Esophagus muscularis mucosa (tissue), 3 donors: ENCODE measurements around the gene RNF133.

Experiments used
- CTCF ChIP-seq, 3 experiments: fragments of 200-600 bp in 2 of 3; fragments of 450-650 bp in 1 of 3; sonication (generic) in 2 of 3; IDR thresholded peaks; one replicate each; pipeline ENCODE4 v1.5.1; 2017 to 2019; ENCODE audit warnings: antibody characterized with exemption in 3 of 3, mild to moderate bottlenecking in 2 of 3, moderate library complexity in 1 of 3
- POLR2AphosphoS5 ChIP-seq, 2 donors: sonication (generic); formaldehyde crosslinking; IDR thresholded peaks; one replicate each; pipeline ENCODE4 v1.6.1; 2017; ENCODE audit warnings: antibody characterized with exemption in 2 of 2

- TF ChIP-seq CTCF (IDR thresholded peaks at IDR 0.05) (no peak), POLR2AphosphoS5 (IDR thresholded peaks at IDR 0.05) (no peak)
Observed at GRCh38 chr7:122727759-122728158, 28.8 kb upstream of the RNF133 start.
